ENCODE data around the gene NSD1.

DNA sequence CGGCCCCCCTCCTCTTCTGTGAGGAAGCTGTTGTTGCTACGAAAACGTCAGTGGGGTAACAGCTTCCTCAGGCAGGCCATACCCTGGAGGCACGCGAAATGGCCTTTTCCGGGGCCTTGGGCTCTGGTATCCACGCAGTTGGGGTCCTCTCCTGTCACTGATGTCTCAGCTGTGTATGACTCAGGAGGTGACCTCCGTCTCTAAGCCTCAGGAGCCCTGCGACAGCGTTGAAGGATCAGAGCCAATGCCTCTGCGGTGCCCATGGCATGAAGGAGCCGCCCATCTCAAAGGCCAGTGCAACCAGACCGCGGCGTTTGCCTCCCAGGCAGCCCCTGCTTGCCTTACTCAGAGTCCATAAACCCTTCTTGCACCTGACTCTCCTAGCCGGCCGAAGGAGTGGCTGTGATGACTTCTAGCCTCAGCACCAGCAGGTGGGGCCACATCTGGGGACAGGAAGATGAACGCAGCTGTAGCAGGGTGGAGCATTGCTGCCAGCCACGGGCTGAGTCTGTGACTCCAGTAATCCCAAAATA, 179.1 kb downstream of the NSD1 start:
- TF ChIP-seq CTCF (IDR thresholded peaks at IDR 0.05) (no peak), POLR2A (IDR thresholded peaks at IDR 0.05) (no peak)
